LNCAP (cell line): ENCODE measurements around the gene MACROD1.
A peak's percentile ranks its signal among the peaks of the same experiment; 100 is the strongest.

ENCODE experiments used
- CTCF ChIP-seq: fragments of 450-650 bp; IDR thresholded peaks from 2 replicates; pipeline ENCODE4 v1.5.1; 2017; ENCODE audit warnings: mild to moderate bottlenecking

MACROD1 gene

DNA sequence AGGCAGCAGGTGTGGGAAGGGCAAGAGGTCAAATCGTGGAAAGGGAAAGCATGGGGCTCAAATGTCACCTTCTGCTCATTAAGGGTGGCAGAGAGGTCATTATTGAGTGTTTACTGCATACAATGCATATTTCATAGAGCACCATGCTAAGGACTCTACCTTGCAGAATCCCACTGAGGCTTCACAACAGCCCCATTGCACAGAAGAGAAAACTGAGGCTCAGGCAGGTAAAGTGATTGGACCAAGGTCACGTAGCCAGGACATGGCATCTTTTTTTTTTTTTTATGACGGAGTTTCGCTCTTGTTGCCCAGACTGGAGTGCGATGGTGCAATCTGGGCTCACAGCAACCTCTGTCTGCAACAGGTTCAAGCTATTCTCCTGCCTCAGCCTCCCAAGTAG is 122.4 kb downstream of the MACROD1 start:
- no peak for TF ChIP-seq CTCF

DNA sequence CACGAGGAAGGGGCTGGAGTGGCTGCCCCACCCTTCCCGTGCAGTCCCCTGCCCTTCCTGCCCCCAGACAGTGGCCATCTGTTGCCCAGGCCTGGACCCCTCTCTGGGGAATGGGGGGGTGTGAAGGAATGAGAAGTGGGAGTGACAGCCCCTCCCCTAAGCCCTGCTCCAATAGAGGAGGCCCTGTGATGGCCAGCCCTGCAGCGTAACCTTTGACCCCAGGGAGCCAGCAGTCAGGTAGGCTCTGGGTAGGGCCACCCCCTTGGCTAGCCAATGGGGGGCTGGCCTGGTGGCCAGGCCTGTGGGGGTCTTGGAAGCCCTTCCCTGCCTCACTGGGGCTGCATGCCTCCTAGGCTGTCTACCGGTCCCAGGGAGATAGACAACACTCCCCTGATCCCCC is 123.6 kb downstream of the MACROD1 start:
- TF ChIP-seq CTCF: no peak

GRCh38 chr11:64041846-64042245 is 124.1 kb downstream of the MACROD1 start:
- no peak for TF ChIP-seq CTCF

DNA sequence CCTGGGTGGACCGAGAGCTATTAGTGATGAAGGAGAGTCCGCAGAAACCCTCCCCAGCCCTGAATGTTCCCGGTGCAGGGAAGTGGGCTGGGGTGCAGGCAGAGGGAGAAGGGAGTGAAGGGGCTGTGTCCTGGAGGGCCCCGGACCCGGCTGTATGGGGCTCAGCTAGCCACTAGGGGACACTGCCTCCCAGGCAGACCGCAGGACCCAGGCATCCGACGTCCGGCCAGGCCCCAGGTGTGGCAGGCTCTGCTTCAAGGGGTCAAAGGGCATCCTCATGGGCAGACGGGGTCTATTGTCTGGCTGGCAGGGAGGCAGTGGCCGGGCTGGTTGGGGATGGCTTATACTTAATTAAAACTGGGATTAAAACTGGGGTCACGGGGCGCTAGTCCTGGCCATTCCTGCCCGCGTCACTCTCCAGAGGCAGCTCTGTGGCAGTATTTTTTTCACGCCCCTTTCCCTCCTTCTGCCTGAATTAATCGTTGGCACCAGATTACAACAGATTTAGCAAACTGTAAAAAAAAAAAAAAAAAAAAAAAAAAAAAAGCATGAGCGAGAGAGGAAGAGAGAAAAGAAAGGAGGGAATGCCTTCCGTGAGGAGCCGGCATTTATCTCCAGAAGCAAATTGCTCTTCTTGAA is 125.1 kb downstream of the MACROD1 start:
- peak; percentile 31; the same call in 1 of the 2 replicates for TF ChIP-seq CTCF

DNA sequence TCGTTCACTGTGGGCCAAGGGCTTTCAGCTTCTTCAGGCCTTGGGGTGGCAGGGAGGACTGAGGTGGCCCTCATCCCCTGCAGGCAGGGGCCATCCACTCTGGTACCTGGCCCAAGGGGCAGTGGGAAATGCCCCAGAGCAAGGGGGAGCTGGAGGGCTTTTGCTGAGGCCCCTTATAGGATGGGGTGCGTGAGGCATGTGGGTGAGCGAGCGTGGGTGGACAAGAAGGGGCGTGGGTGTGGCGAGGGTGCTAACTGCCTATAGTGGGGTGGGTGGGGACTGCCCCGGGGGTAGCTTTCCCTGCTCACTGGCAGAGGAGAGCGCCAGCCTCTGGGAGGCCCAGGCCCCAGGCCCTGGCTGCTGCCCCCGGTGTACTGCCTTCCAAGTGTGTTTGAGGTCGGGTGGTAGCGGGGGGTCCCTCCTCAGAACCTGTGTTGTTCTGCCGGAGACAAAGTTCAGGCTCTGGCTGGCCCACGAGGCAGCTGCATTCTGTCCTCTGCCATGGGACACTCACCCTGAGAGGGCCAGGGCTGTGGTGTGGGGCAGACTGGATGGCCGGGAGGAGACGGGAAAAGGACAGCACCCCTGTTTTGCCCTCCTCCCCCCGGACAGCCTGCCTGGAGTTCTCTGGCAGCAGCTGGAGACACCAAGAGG is 126.8 kb downstream of the MACROD1 start:
- no peak for TF ChIP-seq CTCF

DNA sequence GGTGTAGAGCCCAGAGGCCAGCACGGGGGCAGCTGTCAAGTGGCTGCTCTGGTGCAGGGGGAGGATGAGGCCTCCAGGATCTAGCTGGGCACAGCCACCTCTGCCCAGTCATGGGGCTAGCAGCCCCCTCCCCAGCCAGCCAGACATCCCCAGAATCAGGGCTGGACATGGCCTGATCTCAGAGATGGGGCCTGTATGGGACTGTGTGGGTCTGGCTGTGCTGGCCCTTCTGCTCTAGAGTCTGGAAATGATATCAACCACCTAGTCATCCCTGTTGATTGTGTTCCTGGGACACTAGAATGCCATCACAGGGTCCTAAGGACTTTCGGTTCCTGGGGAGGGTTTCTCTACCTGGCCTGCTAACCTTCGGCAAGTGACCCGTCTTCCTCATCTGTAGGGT is 127.4 kb downstream of the MACROD1 start:
- TF ChIP-seq CTCF: no peak

DNA sequence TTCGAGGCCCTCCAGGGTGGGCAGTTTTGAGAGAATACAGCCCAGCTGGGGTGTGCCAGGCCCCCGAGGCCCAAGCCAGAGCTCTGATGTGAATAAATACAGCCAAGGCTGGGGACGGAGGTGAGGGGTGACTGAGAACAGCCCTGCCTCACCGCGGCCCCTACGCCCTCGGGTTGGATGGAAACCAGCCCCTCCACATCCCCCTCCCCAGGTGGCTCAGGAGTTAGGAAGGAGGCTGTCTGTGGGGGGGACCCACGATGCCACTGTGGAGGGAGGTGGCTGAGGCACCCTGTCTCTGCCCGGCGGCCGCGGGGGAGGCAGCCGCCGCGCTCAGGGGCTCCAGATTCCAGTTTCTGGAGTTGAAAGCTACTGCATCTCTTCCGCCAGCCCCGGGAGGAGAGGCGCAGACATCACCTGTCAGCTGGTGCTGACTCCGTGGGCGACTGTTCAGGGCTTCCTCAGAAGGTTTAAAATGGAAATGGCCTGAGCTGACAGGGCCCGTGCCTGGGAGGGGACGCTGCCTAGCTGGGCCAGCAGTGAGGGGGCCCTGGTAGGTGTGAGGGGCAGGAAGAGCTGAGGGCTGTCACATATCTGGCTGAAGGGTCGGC is 128.8 kb downstream of the MACROD1 start:
- no peak for TF ChIP-seq CTCF
